ENCODE results near the gene MAML2. TPM values are rescaled to one million over a fixed set of nuclear protein-coding genes. Genes with fewer than 3 reads are reported as not detected.

The MAML2 gene
- total and polyA plus RNA-seq, 2 donors, result 7.9 to 9.8 TPM

DNA sequence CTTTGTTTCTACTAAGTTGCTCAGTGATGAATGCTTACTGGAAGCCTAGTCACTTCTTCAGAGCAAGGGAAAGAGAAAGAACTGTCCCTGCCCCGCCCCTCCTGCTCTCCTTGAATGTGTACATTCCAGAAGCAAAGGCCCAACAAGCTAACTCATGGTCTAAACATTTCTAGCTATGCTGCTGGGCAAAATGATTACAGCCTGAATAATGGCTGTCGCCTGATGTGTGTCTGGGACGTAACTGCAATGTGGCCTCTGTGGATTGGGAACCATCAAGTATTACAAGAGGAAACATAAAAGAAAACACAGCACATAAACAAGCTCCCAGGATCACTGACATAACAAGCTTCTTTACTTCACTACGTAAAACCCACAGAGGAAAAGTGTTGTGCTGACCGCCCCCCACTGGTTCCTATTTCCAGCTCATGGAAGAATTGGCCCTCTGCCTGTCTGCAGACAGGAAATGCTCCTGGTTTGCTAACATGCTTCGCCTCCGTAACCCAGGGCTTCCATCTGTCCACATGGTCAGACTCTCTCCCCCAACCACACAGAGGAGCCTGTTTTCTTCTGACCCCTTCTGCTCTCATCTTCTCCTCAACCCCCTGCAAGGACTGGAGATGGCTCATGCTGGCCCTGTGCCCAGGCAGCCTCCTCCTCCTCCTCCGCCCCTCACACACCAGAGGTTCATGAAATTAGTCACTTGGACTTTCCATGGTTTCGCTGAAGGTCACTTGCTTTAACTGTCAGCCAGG, 187.2 kb downstream of the MAML2 start:
- H3K27ac ChIP-seq (ENCODE audit: low read depth in 1 of 2, low read length in 1 of 2), result peak overlapping the region; percentile 55 to 75
- no peak overlapping the region for H3K4me3 ChIP-seq (ENCODE audit: low read length in 2 of 2)
- DNase-seq (ENCODE audit: low read depth in 6 of 9, low spot score in 9 of 9), result no peak
- no peaks in the 10 kb centered on the region for H3K36me3 ChIP-seq (ENCODE audit: control insufficient read depth in 2 of 2, insufficient read depth in 2 of 2, low read length in 1 of 2)
- H3K9me3 ChIP-seq (ENCODE audit: control insufficient read depth in 2 of 2, insufficient read depth in 1 of 2, low read length in 1 of 2), result no peaks in the 10 kb centered on the region
- H3K4me1 ChIP-seq (ENCODE audit: control insufficient read depth in 2 of 2, insufficient read depth in 2 of 2, low read length in 2 of 2), result peaks cover 2 to 19% of the 10 kb centered on the region in 2 donors
- WGBS, result 94% methylated on average over 9 of the region's 9 CpGs
- H3K27me3 ChIP-seq (ENCODE audit: control insufficient read depth in 2 of 2, insufficient read depth in 1 of 2, low read length in 1 of 2), result no peaks in the 10 kb centered on the region

DNA sequence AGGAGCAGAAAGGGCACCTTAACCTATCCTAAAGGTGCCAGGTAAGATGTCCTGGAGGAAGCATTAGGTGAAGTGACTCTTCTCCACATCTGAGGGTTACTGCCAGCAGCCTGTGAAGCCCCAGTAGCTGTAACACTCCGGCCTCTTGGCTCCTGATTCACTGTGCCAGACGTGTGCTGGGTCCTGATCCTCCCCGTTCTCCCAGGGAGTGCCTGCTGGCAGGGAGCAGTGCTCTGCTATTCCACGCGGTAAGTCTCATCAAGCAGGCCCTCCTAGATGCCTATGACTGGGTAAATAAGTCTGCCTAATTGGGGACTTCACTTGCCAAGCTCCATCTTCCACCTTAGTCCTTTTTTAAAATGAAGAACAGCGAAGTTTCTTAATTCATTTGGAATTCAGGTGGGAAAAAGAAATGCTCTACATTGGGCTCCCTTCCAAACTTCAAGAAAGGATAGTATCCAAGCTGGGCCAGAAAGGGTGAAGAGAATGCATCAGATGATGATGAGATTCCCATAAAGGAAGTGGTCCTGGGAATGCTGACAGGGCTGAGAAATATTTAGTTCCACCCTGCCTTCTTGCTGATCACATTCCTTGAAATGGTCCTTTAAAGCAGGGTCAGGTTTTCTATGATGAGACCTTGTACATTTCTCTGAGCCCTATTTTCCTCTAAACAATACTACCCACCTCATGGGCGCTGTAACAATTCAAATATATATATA, 188.0 kb downstream of the MAML2 start:
- peaks cover 2 to 19% of the 10 kb centered on the region in 2 donors for H3K4me1 ChIP-seq (ENCODE audit: control insufficient read depth in 2 of 2, insufficient read depth in 2 of 2, low read length in 2 of 2)
- no peaks in the 10 kb centered on the region for H3K27me3 ChIP-seq (ENCODE audit: control insufficient read depth in 2 of 2, insufficient read depth in 1 of 2, low read length in 1 of 2)
- no peak for DNase-seq (ENCODE audit: low read depth in 6 of 9, low spot score in 9 of 9)
- H3K27ac ChIP-seq (ENCODE audit: low read depth in 1 of 2, low read length in 1 of 2), result peak overlapping the region; percentile 15 to 33
- no peaks in the 10 kb centered on the region for H3K9me3 ChIP-seq (ENCODE audit: control insufficient read depth in 2 of 2, insufficient read depth in 1 of 2, low read length in 1 of 2)
- no peaks in the 10 kb centered on the region for H3K36me3 ChIP-seq (ENCODE audit: control insufficient read depth in 2 of 2, insufficient read depth in 2 of 2, low read length in 1 of 2)
- H3K4me3 ChIP-seq (ENCODE audit: low read length in 2 of 2), result no peak overlapping the region
- WGBS, result 97% methylated on average over 7 of the region's 7 CpGs

DNA sequence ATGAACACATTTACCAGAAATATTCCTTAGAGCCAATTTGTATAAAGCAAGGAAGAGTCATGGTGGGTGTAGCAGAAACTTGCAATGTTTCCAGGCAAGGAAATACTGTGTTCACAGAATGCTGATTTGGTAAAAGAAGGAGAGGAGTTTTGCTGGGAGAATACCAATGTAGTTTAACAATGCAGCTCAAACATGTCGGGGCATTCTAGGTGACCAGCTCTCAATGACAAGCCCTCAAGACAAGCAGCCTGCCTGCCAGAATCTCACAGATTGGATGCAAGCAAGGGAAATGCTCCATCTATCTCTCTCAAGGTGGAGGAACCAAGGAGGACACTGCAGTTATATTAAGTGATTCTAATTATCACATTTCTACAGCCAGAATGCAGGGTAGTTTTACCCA, 190.4 kb downstream of the MAML2 start:
- no peaks in the 10 kb centered on the region for H3K27me3 ChIP-seq (ENCODE audit: control insufficient read depth in 2 of 2, insufficient read depth in 1 of 2, low read length in 1 of 2)
- H3K36me3 ChIP-seq (ENCODE audit: control insufficient read depth in 2 of 2, insufficient read depth in 2 of 2, low read length in 1 of 2), result no peaks in the 10 kb centered on the region

DNA sequence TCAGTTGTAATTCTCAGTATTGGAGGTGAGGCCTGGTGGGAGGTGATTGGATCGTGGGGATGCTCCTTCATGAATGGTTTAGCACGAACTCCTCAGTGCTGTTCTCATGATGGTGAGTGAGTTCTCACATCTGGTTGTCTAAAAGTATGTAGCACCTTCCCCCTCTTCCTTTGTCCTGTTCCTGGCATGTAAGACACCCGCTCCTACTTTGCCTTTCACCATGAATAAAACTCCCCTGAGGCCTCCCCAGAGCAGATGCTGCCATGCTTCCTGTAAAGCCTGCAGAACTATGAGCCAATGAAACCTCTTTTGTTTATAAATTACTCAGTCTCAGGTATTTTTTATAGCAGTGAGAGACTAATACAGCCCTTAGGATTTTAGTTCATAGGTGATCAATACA, 191.5 kb downstream of the MAML2 start:
- 98% methylated on average over 3 of the region's 3 CpGs for WGBS
- Histone ChIP-seq H3K4me3 (ENCODE audit: low read length in 2 of 2) (no peak overlapping the region), H3K9me3 (ENCODE audit: control insufficient read depth in 2 of 2, insufficient read depth in 1 of 2, low read length in 1 of 2) (no peaks in the 10 kb centered on the region), H3K27ac (ENCODE audit: low read depth in 1 of 2, low read length in 1 of 2) (no peak overlapping the region), H3K27me3 (ENCODE audit: control insufficient read depth in 2 of 2, insufficient read depth in 1 of 2, low read length in 1 of 2) (no peaks in the 10 kb centered on the region), H3K36me3 (ENCODE audit: control insufficient read depth in 2 of 2, insufficient read depth in 2 of 2, low read length in 1 of 2) (no peaks in the 10 kb centered on the region), H3K4me1 (ENCODE audit: control insufficient read depth in 2 of 2, insufficient read depth in 2 of 2, low read length in 2 of 2) (peaks cover 0 to 13% of the 10 kb centered on the region in 2 donors)
- DNase-seq (ENCODE audit: low read depth in 6 of 9, low spot score in 9 of 9), result no peak

More for the DNA sequence above, 190.4 kb downstream of the MAML2 start:
- peak overlapping the region in 1 of 2 donors; percentile 29 for H3K27ac ChIP-seq (ENCODE audit: low read depth in 1 of 2, low read length in 1 of 2)
- no peaks in the 10 kb centered on the region for H3K9me3 ChIP-seq (ENCODE audit: control insufficient read depth in 2 of 2, insufficient read depth in 1 of 2, low read length in 1 of 2)
- H3K4me1 ChIP-seq (ENCODE audit: control insufficient read depth in 2 of 2, insufficient read depth in 2 of 2, low read length in 2 of 2), result peaks cover 0 to 19% of the 10 kb centered on the region in 2 donors
- H3K4me3 ChIP-seq (ENCODE audit: low read length in 2 of 2), result no peak overlapping the region
- no peak for DNase-seq (ENCODE audit: low read depth in 6 of 9, low spot score in 9 of 9)
- 98% methylated on average over 1 of the region's 1 CpG for WGBS

DNA sequence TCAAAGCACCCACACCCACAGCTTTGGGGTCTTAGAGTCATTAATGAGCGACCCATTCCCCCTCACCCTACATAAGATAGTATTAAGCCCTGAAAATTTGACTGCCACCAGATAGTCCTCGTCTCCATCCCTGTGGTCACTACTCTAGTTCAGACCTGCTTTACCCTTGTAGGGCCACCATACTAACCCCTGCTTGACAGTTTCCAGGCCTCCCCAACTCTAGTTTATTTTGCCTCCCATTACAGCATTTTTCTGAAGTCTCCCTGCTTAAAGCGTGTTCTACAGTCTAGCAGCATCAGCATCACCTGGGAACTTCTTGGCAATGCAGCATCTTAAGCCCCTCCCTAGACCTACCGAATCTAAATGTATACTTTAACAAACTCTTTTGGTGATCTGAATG, 192.4 kb downstream of the MAML2 start:
- Histone ChIP-seq H3K27ac (ENCODE audit: low read depth in 1 of 2, low read length in 1 of 2) (no peak overlapping the region), H3K27me3 (ENCODE audit: control insufficient read depth in 2 of 2, insufficient read depth in 1 of 2, low read length in 1 of 2) (no peaks in the 10 kb centered on the region), H3K4me1 (ENCODE audit: control insufficient read depth in 2 of 2, insufficient read depth in 2 of 2, low read length in 2 of 2) (peaks cover 0 to 5% of the 10 kb centered on the region in 2 donors), H3K4me3 (ENCODE audit: low read length in 2 of 2) (no peak overlapping the region), H3K36me3 (ENCODE audit: control insufficient read depth in 2 of 2, insufficient read depth in 2 of 2, low read length in 1 of 2) (no peaks in the 10 kb centered on the region), H3K9me3 (ENCODE audit: control insufficient read depth in 2 of 2, insufficient read depth in 1 of 2, low read length in 1 of 2) (no peaks in the 10 kb centered on the region)
- 98% methylated on average over 4 of the region's 4 CpGs for WGBS
- no peak for DNase-seq (ENCODE audit: low read depth in 6 of 9, low spot score in 9 of 9)

DNA sequence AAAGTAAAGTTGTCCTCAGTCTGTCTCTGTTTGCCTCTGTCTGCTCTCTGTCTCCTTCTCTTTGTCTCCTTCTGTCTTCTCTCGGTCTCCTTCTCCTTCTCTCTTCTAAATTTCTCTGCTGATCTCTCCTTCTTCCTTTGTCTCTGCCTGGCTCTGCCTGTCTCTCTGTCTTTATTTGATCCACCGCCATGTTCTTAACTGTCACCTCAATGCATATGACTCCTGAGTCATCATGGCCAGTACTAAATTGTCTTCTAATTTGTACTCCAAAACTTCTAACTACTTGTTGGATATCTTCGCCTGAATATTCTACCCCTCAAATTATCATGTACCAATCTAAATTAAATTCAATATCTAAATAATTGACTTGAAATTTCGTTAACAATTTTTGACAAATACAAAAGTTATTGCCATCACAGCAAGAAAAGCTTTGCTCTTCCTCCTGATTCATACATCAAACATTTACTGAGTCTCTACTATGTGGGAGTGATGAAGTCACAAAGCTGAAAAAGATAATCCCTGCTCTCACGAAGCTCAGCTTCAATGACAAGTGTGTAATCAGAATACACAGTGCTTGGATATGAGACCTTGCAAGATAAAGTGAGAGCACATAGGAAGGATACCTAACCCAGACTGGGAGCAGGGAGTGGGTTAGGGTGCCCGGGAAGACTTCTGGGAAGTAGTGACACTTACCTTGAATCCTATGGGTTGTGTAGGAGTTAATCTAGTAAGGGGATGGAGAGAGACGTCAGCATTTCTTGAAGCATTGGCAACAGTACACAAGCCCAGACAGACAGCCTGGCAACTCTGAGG, 193.0 kb downstream of the MAML2 start:
- H3K27ac ChIP-seq (ENCODE audit: low read depth in 1 of 2, low read length in 1 of 2), result peak overlapping the region in 1 of 2 donors; percentile 11
- peaks cover 0 to 3% of the 10 kb centered on the region in 2 donors for H3K4me1 ChIP-seq (ENCODE audit: control insufficient read depth in 2 of 2, insufficient read depth in 2 of 2, low read length in 2 of 2)
- H3K9me3 ChIP-seq (ENCODE audit: control insufficient read depth in 2 of 2, insufficient read depth in 1 of 2, low read length in 1 of 2), result no peaks in the 10 kb centered on the region
- WGBS, result 93% methylated on average over 7 of the region's 7 CpGs
- no peaks in the 10 kb centered on the region for H3K36me3 ChIP-seq (ENCODE audit: control insufficient read depth in 2 of 2, insufficient read depth in 2 of 2, low read length in 1 of 2)
- no peak overlapping the region for H3K4me3 ChIP-seq (ENCODE audit: low read length in 2 of 2)
- no peak for DNase-seq (ENCODE audit: low read depth in 6 of 9, low spot score in 9 of 9)
- H3K27me3 ChIP-seq (ENCODE audit: control insufficient read depth in 2 of 2, insufficient read depth in 1 of 2, low read length in 1 of 2), result no peaks in the 10 kb centered on the region

DNA sequence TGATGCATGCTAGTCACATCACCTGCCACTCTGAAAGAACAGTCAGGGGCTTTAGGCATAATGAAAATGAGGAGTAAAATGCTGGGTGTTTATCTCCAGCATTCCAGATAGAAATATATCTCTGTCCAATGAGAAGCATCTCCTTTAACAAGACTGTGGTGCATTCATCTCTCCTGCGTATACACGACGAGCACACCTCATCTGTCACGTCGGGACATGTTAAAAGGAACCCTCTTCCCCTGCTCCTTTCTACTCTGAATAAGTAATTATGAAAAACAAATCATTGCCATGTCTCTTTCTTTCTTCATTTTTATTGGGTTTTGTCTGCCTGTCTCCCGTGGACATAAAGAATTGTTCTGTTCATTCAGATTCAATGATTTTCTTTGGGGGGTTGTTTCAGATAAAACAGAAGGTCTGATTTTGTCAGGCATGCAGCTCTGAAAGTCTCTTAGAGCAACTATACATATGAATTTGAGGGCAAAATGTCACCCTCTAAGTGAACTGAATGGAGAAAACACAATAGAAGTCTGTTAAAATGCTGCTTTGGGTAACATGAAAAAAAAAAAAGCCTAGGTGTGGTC, 195.0 kb downstream of the MAML2 start:
- no peak for DNase-seq (ENCODE audit: low read depth in 6 of 9, low spot score in 9 of 9)
- H3K9me3 ChIP-seq (ENCODE audit: control insufficient read depth in 2 of 2, insufficient read depth in 1 of 2, low read length in 1 of 2), result no peaks in the 10 kb centered on the region
- no peak overlapping the region for H3K4me3 ChIP-seq (ENCODE audit: low read length in 2 of 2)
- no peak overlapping the region for H3K27ac ChIP-seq (ENCODE audit: low read depth in 1 of 2, low read length in 1 of 2)
- WGBS, result 95% methylated on average over 6 of the region's 6 CpGs
- no peaks in the 10 kb centered on the region for H3K36me3 ChIP-seq (ENCODE audit: control insufficient read depth in 2 of 2, insufficient read depth in 2 of 2, low read length in 1 of 2)
- H3K4me1 ChIP-seq (ENCODE audit: control insufficient read depth in 2 of 2, insufficient read depth in 2 of 2, low read length in 2 of 2), result peaks cover 0 to 3% of the 10 kb centered on the region in 2 donors
- no peaks in the 10 kb centered on the region for H3K27me3 ChIP-seq (ENCODE audit: control insufficient read depth in 2 of 2, insufficient read depth in 1 of 2, low read length in 1 of 2)

DNA sequence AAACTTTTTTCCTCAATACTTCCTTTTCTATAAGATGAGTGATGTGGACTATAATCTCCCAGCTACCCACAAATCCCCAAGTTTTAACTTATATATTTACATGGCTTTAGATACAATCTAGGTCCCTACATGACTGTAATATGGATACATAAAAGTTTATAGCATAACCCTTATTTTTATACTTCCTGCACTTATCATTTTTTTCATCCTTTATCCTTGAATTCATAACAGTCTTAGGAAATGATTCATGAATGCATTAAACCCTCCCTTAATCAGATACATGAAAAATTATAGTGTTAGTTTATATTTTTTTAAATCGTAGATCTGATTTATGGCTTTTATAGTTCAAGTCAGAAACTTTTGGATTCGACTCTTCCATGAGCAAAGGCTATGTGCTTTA, 195.8 kb downstream of the MAML2 start:
- Histone ChIP-seq H3K9me3 (ENCODE audit: control insufficient read depth in 2 of 2, insufficient read depth in 1 of 2, low read length in 1 of 2) (no peaks in the 10 kb centered on the region), H3K36me3 (ENCODE audit: control insufficient read depth in 2 of 2, insufficient read depth in 2 of 2, low read length in 1 of 2) (no peaks in the 10 kb centered on the region), H3K4me1 (ENCODE audit: control insufficient read depth in 2 of 2, insufficient read depth in 2 of 2, low read length in 2 of 2) (peaks cover 0 to 3% of the 10 kb centered on the region in 2 donors), H3K27me3 (ENCODE audit: control insufficient read depth in 2 of 2, insufficient read depth in 1 of 2, low read length in 1 of 2) (no peaks in the 10 kb centered on the region), H3K27ac (ENCODE audit: low read depth in 1 of 2, low read length in 1 of 2) (no peak overlapping the region), H3K4me3 (ENCODE audit: low read length in 2 of 2) (no peak overlapping the region)
- DNase-seq (ENCODE audit: low read depth in 6 of 9, low spot score in 9 of 9), result no peak
- WGBS, result 96% methylated on average over 2 of the region's 2 CpGs

Measured in thymus (tissue), 11 donors.